K562 (cell line): Measurements from ENCODE around the gene SLC24A4. TPM values are rescaled to one million over a fixed set of nuclear protein-coding genes. Genes with fewer than 3 reads are reported as not detected.
A peak's percentile ranks its signal among the peaks of the same experiment; 100 is the strongest.

Source experiments
- ATAC-seq: fragments of 200-7000 bp; cut with Tn5 transposase; 3 replicates; pipeline ENCODE4 v1.9.1; 2020; ENCODE audit warnings: moderate library complexity
- BruUV-seq: library from RNA; stranded (reverse); fragments of 400-500 nt; replicated peaks from 2 replicates; lab custom pipeline; 2021; lab: Mats Ljungman, UMichigan
- CTCF ChIA-PET: fragments of 300-600 bp; formaldehyde crosslinking; extraction: SDS; loops from one replicate; lab custom pipeline; 2021; ENCODE audit warnings: low intra/inter-chr PET ratio; lab: Yijun Ruan, JAX
- POLR2A ChIA-PET: fragments of 300-600, 350-650 bp; sonication (Branson Sonifier 250); formaldehyde crosslinking; extraction: SDS; loops from one replicate; lab custom pipeline; 2021; ENCODE audit warnings: antibody characterized with exemption, inconsistent platforms; lab: Yijun Ruan, JAX
- DNase-seq, 4 experiments: peaks; one replicate each; pipeline versions ENCODE4 v3.0.0 to v3.0.0-alpha.2; 2011 to 2018; ENCODE audit warnings: low spot score in 3 of 4, mixed read lengths in 3 of 4; ENCODE audit errors: extremely low read depth in 1 of 4
- FAIRE-seq: peaks from 2 replicates; lab custom pipeline; 2011; peaks lifted over from hg19 to GRCh38; lab: Jason Lieb, UNC
- H2AFZ ChIP-seq: 2 replicates; pipeline ENCODE4 v1.6.0; 2011; ENCODE audit warnings: low read depth, low read length, control low read depth, inconsistent platforms
- H3K27ac ChIP-seq: fragments of 200-600 bp; 3 replicates; pipeline ENCODE4 v1.8.0; 2011; ENCODE audit warnings: low read depth, mild to moderate bottlenecking, control low read depth, inconsistent platforms, low read length, moderate library complexity, mixed read lengths; ENCODE audit errors: extremely low read depth
- H3K27me3 ChIP-seq, 2 experiments: fragments of 300-600 bp in 1 of 2; 2 replicates in 1 of 2; 3 replicates in 1 of 2; pipeline versions ENCODE4 v1.6.0 to v1.8.0; 2011; ENCODE audit warnings: inconsistent platforms in 2 of 2, low read length in 2 of 2, mild to moderate bottlenecking in 1 of 2, mixed read lengths in 1 of 2, moderate library complexity in 1 of 2; ENCODE audit not compliant: control insufficient read depth in 2 of 2, insufficient read depth in 2 of 2
- H3K36me3 ChIP-seq: fragments of 300-600 bp; 3 replicates; pipeline ENCODE4 v1.8.0; 2011; ENCODE audit warnings: mild to moderate bottlenecking, low read length, inconsistent platforms; ENCODE audit not compliant: control insufficient read depth, insufficient read depth
- H3K4me1 ChIP-seq, 2 experiments: fragments of 200-600 bp in 1 of 2; replicated peaks in 1 of 2; 2 replicates in 1 of 2; 3 replicates in 1 of 2; pipeline versions ENCODE4 v1.5.1 to v1.8.0; 2011; ENCODE audit warnings: inconsistent platforms in 2 of 2, low read length in 2 of 2, mild to moderate bottlenecking in 1 of 2, mixed read lengths in 1 of 2, moderate library complexity in 1 of 2; ENCODE audit not compliant: control insufficient read depth in 2 of 2, insufficient read depth in 2 of 2
- H3K4me2 ChIP-seq: 2 replicates; pipeline ENCODE4 v1.6.1; 2011; ENCODE audit warnings: low read length, control low read depth, inconsistent platforms, mixed read lengths; ENCODE audit not compliant: insufficient read depth
- H3K4me3 ChIP-seq: fragments of 200-600 bp; sonication (generic), shearing (Covaris generic); 2 replicates; pipeline ENCODE4 v1.5.1; 2016; ENCODE audit warnings: control low read depth, inconsistent platforms
- H3K79me2 ChIP-seq: fragments of 200-600 bp; 3 replicates; pipeline ENCODE4 v1.8.0; 2011; ENCODE audit warnings: low read length, inconsistent platforms; ENCODE audit not compliant: control insufficient read depth, insufficient read depth
- H3K9ac ChIP-seq, 2 experiments: 2 replicates each; pipeline versions ENCODE4 v1.6.0 to v1.6.1; 2011; ENCODE audit warnings: low read depth in 2 of 2, low read length in 2 of 2, control low read depth in 1 of 2, inconsistent platforms in 1 of 2, mild to moderate bottlenecking in 1 of 2, mixed read lengths in 1 of 2; ENCODE audit not compliant: insufficient read depth in 1 of 2
- H3K9me1 ChIP-seq: one replicate; pipeline ENCODE4 v1.6.0; 2011; ENCODE audit warnings: inconsistent platforms, mild to moderate bottlenecking, low read length, moderate library complexity; ENCODE audit not compliant: control insufficient read depth, insufficient read depth
- H3K9me3 ChIP-seq: replicated peaks from 2 replicates; pipeline ENCODE4 v1.5.1; 2011; ENCODE audit warnings: low read depth, low read length, inconsistent platforms; ENCODE audit not compliant: control insufficient read depth, insufficient read depth
- H4K20me1 ChIP-seq: replicated peaks from 2 replicates; pipeline ENCODE4 v1.6.1; 2011; ENCODE audit warnings: low read length, inconsistent platforms, mixed read lengths; ENCODE audit not compliant: control insufficient read depth, insufficient read depth
- ASH1L ChIP-seq: fragments of 450-650 bp; IDR thresholded peaks from 2 replicates; pipeline ENCODE4 v1.6.1; 2018; ENCODE audit warnings: borderline replicate concordance, mild to moderate bottlenecking, low read depth; ENCODE audit not compliant: partially characterized antibody
- ATF7 ChIP-seq: fragments of 450-650 bp; IDR thresholded peaks from 2 replicates; pipeline ENCODE4 v1.7.1; 2014; ENCODE audit warnings: mild to moderate bottlenecking, moderate library complexity
- BCOR ChIP-seq: fragments of 450-650 bp; IDR thresholded peaks from 2 replicates; pipeline ENCODE4 v1.6.1; 2016
- CXXC5 ChIP-seq: fragments of 250-450 bp; sonication (Bioruptor Pico); IDR thresholded peaks from 2 replicates; pipeline ENCODE4 v1.8.0; 2022; ENCODE audit warnings: inconsistent platforms, mild to moderate bottlenecking, moderate library complexity
- FIP1L1 ChIP-seq: fragments of 200-400 bp; formaldehyde crosslinking; IDR thresholded peaks from 2 replicates; pipeline ENCODE4 v1.6.1; 2018; ENCODE audit warnings: mild to moderate bottlenecking, low read depth, low read length; ENCODE audit not compliant: poor library complexity, severe bottlenecking
- HIVEP1 ChIP-seq: fragments of 250-450 bp; sonication (Bioruptor Pico); IDR thresholded peaks from 2 replicates; pipeline ENCODE4 v1.4.0; 2020; ENCODE audit warnings: mild to moderate bottlenecking
- HNRNPUL1 ChIP-seq: fragments of 200-400 bp; formaldehyde crosslinking; IDR thresholded peaks from 2 replicates; pipeline ENCODE4 v1.6.1; 2017; ENCODE audit warnings: low read length
- RAD51 ChIP-seq: fragments of 450-650 bp; IDR thresholded peaks from 2 replicates; pipeline ENCODE4 v1.7.1; 2016; ENCODE audit warnings: low read depth, mild to moderate bottlenecking, borderline replicate concordance
- SMARCA5 ChIP-seq: fragments of 450-650 bp; IDR thresholded peaks from 2 replicates; pipeline ENCODE4 v1.6.1; 2016
- TBP ChIP-seq: optimal IDR thresholded peaks from 2 replicates; pipeline ENCODE3; 2011; ENCODE audit warnings: low read depth, low read length, improper control_type of control experiment
- ZNF3 ChIP-seq: fragments of 250-450 bp; sonication (Bioruptor Pico); IDR thresholded peaks from 2 replicates; pipeline ENCODE4 v1.5.0; 2021; ENCODE audit warnings: mild to moderate bottlenecking, moderate library complexity
- ZNF436 ChIP-seq: fragments of 250-450, 450-650 bp; sonication (Bioruptor Pico); formaldehyde crosslinking; IDR thresholded peaks from 2 replicates; pipeline ENCODE4 v1.7.0; 2020; ENCODE audit warnings: mild to moderate bottlenecking
- WGBS: fragments of 100-300 bp; shearing (Covaris generic); methylation state at CpG from one replicate; pipeline ENCODE4 v1.1.6; 2016; ENCODE audit warnings: low coverage, mixed read lengths; ENCODE audit not compliant: insufficient coverage; ENCODE audit errors: missing lambda C conversion rate; 5-methylcytosine and 5-hydroxymethylcytosine counted together
- in situ Hi-C: fragments of 300-500 bp; cut with MboI; formaldehyde crosslinking; loops from 4 replicates; pipeline ENCODE4 v1.15.0; 2018; ENCODE audit warnings: inconsistent platforms, mixed read lengths
- intact Hi-C: fragments of 100-400 bp; cut with micrococcal nuclease; formaldehyde crosslinking; loops from 2 replicates; pipeline ENCODE4 v1.14.2; 2022
- polyA plus RNA-seq, 8 experiments: library from polyadenylated mRNA; depleted of rRNA in 4 of 8; stranded (reverse) in 5 of 8; unstranded in 3 of 8; fragments of >200 nt; fragmentation: Nextera tagmentation in 2 of 8; fragmentation: Illumina TruSeq in 1 of 8; extraction: Ambion mirVana in 2 of 8; extraction: Trizol in 1 of 8; gene quantifications; 2 replicates each; pipeline versions ENCODE4 v1.2.1 to v1.2.3, GENCODE V29; 2011 to 2014; ENCODE audit warnings: inconsistent platforms in 1 of 8, missing spikeins in 1 of 8
- total RNA-seq, 7 experiments: library from RNA; depleted of rRNA in 6 of 7; stranded (reverse); fragments of >200 nt in 6 of 7; fragmentation: Illumina TruSeq in 2 of 7; extraction: Trizol in 2 of 7; gene quantifications; 2 replicates each; pipeline versions ENCODE4 v1.2.1 to v1.2.3, GENCODE V29; 2011 to 2021; ENCODE audit warnings: low replicate concordance in 1 of 7
- TF ChIP-seq, protein P1 (sequence below): fragments of 150-350 bp; IDR thresholded peaks from 2 replicates; pipeline ENCODE4 v1.6.1; 2014; ENCODE audit warnings: low read depth, mild to moderate bottlenecking, low read length, borderline replicate concordance
- TF ChIP-seq, protein P2 (sequence below): fragments of 450-650 bp; IDR thresholded peaks from 2 replicates; pipeline ENCODE4 v1.7.1; 2018; ENCODE audit warnings: mild to moderate bottlenecking, low read depth; ENCODE audit not compliant: partially characterized antibody
- TF ChIP-seq, protein P3 (sequence below): sonication (generic); formaldehyde crosslinking; IDR thresholded peaks from 2 replicates; pipeline ENCODE4 v1.8.0; 2022; ENCODE audit warnings: mild to moderate bottlenecking, missing genetic modification reagents
- TF ChIP-seq, protein P4 (sequence below): sonication (generic); formaldehyde crosslinking; IDR thresholded peaks from 2 replicates; pipeline ENCODE4 v1.8.0; 2022; ENCODE audit warnings: mild to moderate bottlenecking, missing genetic modification reagents

Gene SLC24A4
- total and polyA plus RNA-seq, 9 of the 15 experiments (the other 6 are each of a cell fraction or from before 2014, with no cell fraction given) = not detected

DNA sequence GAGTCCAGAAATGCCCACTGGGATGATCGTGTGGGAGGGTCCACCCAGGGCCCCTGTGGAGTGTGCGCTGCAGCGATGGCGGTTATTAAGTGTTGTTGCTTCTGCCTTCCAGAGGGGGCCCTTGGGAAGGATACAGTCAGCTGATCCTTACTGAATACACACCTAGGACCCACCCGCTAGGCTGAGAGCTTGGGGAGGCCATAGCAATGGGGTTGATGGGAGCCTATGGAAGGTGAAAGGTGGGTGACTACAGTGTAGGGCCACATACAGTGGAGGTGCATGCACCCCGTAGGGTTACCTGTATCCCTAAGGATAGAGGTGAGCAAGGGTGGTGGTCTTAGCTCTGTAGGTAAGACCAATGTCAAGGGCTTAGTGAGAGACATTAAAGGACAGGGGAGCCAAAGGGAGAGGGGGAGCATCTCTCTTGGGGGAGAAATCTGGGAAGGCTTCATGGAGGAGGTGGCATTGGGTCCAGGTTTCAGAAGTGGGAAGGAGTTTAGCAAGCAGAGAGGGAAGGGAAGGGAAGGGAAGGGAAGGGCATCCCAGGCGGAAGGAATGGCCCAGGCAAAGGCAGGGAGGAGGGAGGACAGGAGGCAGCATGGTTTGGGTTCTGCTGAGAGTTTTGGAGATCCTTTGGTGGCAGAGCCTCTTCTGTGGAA is 117.5 kb downstream of the SLC24A4 start:
- H3K9me3 ChIP-seq = no peaks in the 10 kb centered on the region
- POLR2A ChIA-PET = no interaction called here
- no peak overlapping the region for H3K4me2 ChIP-seq
- intact Hi-C loops (no loop called here), in situ Hi-C loops (no loop called here)
- H3K27me3 ChIP-seq = peaks cover 0 to 6% of the 10 kb centered on the region in 2 experiments; a peak in 1 of 5 replicates
- no peaks in the 10 kb centered on the region for H3K79me2 ChIP-seq
- H3K9ac ChIP-seq = no peak overlapping the region
- H3K4me1 ChIP-seq = no peaks in the 10 kb centered on the region
- ATAC-seq (no peak), DNase-seq (no peak), FAIRE-seq (no peak)
- no peak overlapping the region for H3K27ac ChIP-seq
- whole genome bisulfite sequencing = 5% methylated on average over 6 of the region's 7 CpGs
- no peak overlapping the region for H2AFZ ChIP-seq
- H3K4me3 ChIP-seq = no peak overlapping the region
- no TSS peak for BruUV-seq
- CTCF ChIA-PET = no interaction called here
- H4K20me1 ChIP-seq = no peaks in the 10 kb centered on the region
- H3K36me3 ChIP-seq = no peaks in the 10 kb centered on the region
- no peaks in the 10 kb centered on the region for H3K9me1 ChIP-seq
- TF ChIP-seq RAD51 (no peak), CXXC5 (CRISPR knock-in tag) (no peak), SMARCA5 (peak; percentile 70; the same call in 1 of the 2 replicates), ZNF436 (CRISPR knock-in tag) (peak; percentile 65), TBP (no peak), BCOR (peak; percentile 58), HIVEP1 (CRISPR knock-in tag) (no peak), HNRNPUL1 (no peak), FIP1L1 (no peak), ASH1L (no peak), ZNF3 (CRISPR knock-in tag) (no peak), ATF7 (no peak)
- TF ChIP-seq, protein P1, sequence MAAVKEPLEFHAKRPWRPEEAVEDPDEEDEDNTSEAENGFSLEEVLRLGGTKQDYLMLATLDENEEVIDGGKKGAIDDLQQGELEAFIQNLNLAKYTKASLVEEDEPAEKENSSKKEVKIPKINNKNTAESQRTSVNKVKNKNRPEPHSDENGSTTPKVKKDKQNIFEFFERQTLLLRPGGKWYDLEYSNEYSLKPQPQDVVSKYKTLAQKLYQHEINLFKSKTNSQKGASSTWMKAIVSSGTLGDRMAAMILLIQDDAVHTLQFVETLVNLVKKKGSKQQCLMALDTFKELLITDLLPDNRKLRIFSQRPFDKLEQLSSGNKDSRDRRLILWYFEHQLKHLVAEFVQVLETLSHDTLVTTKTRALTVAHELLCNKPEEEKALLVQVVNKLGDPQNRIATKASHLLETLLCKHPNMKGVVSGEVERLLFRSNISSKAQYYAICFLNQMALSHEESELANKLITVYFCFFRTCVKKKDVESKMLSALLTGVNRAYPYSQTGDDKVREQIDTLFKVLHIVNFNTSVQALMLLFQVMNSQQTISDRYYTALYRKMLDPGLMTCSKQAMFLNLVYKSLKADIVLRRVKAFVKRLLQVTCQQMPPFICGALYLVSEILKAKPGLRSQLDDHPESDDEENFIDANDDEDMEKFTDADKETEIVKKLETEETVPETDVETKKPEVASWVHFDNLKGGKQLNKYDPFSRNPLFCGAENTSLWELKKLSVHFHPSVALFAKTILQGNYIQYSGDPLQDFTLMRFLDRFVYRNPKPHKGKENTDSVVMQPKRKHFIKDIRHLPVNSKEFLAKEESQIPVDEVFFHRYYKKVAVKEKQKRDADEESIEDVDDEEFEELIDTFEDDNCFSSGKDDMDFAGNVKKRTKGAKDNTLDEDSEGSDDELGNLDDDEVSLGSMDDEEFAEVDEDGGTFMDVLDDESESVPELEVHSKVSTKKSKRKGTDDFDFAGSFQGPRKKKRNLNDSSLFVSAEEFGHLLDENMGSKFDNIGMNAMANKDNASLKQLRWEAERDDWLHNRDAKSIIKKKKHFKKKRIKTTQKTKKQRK = no peak
- TF ChIP-seq, protein P2, sequence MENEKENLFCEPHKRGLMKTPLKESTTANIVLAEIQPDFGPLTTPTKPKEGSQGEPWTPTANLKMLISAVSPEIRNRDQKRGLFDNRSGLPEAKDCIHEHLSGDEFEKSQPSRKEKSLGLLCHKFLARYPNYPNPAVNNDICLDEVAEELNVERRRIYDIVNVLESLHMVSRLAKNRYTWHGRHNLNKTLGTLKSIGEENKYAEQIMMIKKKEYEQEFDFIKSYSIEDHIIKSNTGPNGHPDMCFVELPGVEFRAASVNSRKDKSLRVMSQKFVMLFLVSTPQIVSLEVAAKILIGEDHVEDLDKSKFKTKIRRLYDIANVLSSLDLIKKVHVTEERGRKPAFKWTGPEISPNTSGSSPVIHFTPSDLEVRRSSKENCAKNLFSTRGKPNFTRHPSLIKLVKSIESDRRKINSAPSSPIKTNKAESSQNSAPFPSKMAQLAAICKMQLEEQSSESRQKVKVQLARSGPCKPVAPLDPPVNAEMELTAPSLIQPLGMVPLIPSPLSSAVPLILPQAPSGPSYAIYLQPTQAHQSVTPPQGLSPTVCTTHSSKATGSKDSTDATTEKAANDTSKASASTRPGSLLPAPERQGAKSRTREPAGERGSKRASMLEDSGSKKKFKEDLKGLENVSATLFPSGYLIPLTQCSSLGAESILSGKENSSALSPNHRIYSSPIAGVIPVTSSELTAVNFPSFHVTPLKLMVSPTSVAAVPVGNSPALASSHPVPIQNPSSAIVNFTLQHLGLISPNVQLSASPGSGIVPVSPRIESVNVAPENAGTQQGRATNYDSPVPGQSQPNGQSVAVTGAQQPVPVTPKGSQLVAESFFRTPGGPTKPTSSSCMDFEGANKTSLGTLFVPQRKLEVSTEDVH = no peak
- TF ChIP-seq, protein P3, sequence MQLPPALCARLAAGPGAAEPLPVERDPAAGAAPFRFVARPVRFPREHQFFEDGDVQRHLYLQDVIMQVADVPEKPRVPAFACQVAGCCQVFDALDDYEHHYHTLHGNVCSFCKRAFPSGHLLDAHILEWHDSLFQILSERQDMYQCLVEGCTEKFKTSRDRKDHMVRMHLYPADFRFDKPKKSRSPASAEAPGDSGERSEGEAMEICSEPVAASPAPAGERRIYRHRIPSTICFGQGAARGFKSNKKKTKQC (CRISPR knock-in tag) = no peak
- TF ChIP-seq, protein P4, sequence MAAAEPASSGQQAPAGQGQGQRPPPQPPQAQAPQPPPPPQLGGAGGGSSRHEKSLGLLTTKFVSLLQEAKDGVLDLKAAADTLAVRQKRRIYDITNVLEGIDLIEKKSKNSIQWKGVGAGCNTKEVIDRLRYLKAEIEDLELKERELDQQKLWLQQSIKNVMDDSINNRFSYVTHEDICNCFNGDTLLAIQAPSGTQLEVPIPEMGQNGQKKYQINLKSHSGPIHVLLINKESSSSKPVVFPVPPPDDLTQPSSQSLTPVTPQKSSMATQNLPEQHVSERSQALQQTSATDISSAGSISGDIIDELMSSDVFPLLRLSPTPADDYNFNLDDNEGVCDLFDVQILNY (CRISPR knock-in tag) = no peak
